GM13977 (cell line): ENCODE measurements around the gene CRIP1.

Experiments used
- DNase-seq: peaks from one replicate; pipeline ENCODE4 v3.0.0; 2012; ENCODE audit warnings: low spot score
- CTCF ChIP-seq: IDR thresholded peaks from 2 replicates; pipeline ENCODE4 v1.5.1; 2012; ENCODE audit warnings: mild to moderate bottlenecking, control low read depth; ENCODE audit not compliant: insufficient read depth; ENCODE audit errors: extremely low read depth, missing control alignments
- in situ Hi-C: fragments of 300-500 bp; cut with MboI; formaldehyde crosslinking; loops from one replicate; pipeline ENCODE4 v1.12.0; 2022; ENCODE audit warnings: low sequenced_read_pairs, low pct_unique_long_range_greater_than_20kb, mixed read lengths, inconsistent platforms; ENCODE audit not compliant: unreplicated experiment

CRIP1 gene

GRCh38 chr14:105507247-105507646 is 20.6 kb downstream of the CRIP1 start:
- no peak for DNase-seq
- TF ChIP-seq CTCF: no peak
- in situ Hi-C loops: loop anchor here (25.0 kb wide), 1 partner anchor 395 kb away; no protein-coding TSS in a partner anchor

- DNase-seq: no peak
- in situ Hi-C loops: loop anchor here (25.0 kb wide), 1 partner anchor 396 kb away; no protein-coding TSS in a partner anchor
- TF ChIP-seq CTCF: no peak
Measured at GRCh38 chr14:105508069-105508468, 21.4 kb downstream of the CRIP1 start.

- no peak for DNase-seq
- TF ChIP-seq CTCF: no peak
- in situ Hi-C loops: loop anchor here (25.0 kb wide), 1 partner anchor 396 kb away; no protein-coding TSS in a partner anchor
Measured at GRCh38 chr14:105508601-105509000, 21.9 kb downstream of the CRIP1 start.

GRCh38 chr14:105517096-105517495 is 30.4 kb downstream of the CRIP1 start:
- TF ChIP-seq CTCF: no peak
- in situ Hi-C loops: loop anchor here (25.0 kb wide), 1 partner anchor 405 kb away; no protein-coding TSS in a partner anchor
- no peak for DNase-seq

GRCh38 chr14:105519946-105520698 is 33.4 kb downstream of the CRIP1 start:
- no peak for DNase-seq
- TF ChIP-seq CTCF: no peak
- in situ Hi-C loops: loop anchor here (25.0 kb wide), 1 partner anchor 408 kb away; no protein-coding TSS in a partner anchor

- in situ Hi-C loops: no loop called here
- TF ChIP-seq CTCF: no peak
- no peak for DNase-seq
Measured at GRCh38 chr14:105525326-105525725, 38.6 kb downstream of the CRIP1 start.
